Activated naive CD8-positive, alpha-beta T cell treated with anti-CD3 and anti-CD28 coated beads for 36 hours (primary cell): Measurements from ENCODE around the gene PSG2. TPM values are rescaled to one million over a fixed set of nuclear protein-coding genes. Genes with fewer than 3 reads are reported as not detected.
A peak's percentile ranks its signal among the peaks of the same experiment; 100 is the strongest.
"Not testable (repeated sequence)": the region's sequence is repeated elsewhere in the genome, so short reads cannot be mapped to it uniquely, and the experiment has no call there.

Experiments used
- DNase-seq: peaks from one replicate; pipeline ENCODE4 v3.0.0; 2021
- H3K27ac Mint-ChIP-seq: one replicate; pipeline ENCODE4 v1.8.0; 2022; ENCODE audit warnings: mild to moderate bottlenecking, moderate library complexity, mixed read lengths
- H3K27me3 Mint-ChIP-seq: one replicate; pipeline ENCODE4 v1.8.0; 2022; ENCODE audit warnings: mild to moderate bottlenecking, mixed read lengths
- H3K36me3 Mint-ChIP-seq: one replicate; pipeline ENCODE4 v1.8.0; 2021; ENCODE audit warnings: mild to moderate bottlenecking, mixed read lengths
- H3K4me1 Mint-ChIP-seq: one replicate; pipeline ENCODE4 v1.8.0; 2021; ENCODE audit warnings: mixed read lengths
- H3K4me3 Mint-ChIP-seq: one replicate; pipeline ENCODE4 v1.8.0; 2022; ENCODE audit warnings: mild to moderate bottlenecking, moderate library complexity, mixed read lengths
- H3K9me3 Mint-ChIP-seq: one replicate; pipeline ENCODE4 v1.8.0; 2022; ENCODE audit warnings: mixed read lengths
- total RNA-seq, 2 experiments: library from RNA; stranded (reverse); gene quantifications; one replicate each; pipeline ENCODE4 v1.2.3, GENCODE V29; 2021

PSG2 gene
- total RNA-seq, 2 experiments from 2014 or later, result not detected

DNA sequence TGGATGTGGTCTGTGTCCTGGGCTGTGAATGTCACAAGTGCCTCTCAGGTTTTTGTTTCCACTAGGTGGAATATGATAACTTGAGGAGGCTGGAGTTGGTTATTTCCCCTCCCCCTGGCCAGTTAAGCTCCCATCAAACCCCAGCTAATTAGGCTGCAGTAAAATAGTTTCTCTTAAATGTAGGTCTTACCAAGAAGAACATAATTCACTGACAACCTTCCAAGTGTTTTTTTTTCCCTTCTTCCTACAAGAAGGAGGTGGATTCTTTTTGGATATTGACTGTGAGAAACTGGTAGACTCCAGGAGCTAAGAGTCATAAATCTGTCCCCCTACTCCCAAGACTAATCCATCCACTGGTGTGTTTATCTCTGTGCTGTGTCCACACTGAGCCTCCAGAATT is 15.9 kb upstream of the PSG2 start:
- H3K27ac Mint-ChIP-seq, H3K36me3 Mint-ChIP-seq, DNase-seq, H3K4me1 Mint-ChIP-seq, H3K4me3 Mint-ChIP-seq: not testable (repeated sequence)
- Mint-ChIP-seq H3K9me3 (peaks cover 11% of the 10 kb centered on the region), H3K27me3 (peaks cover 12% of the 10 kb centered on the region)

- H3K27ac Mint-ChIP-seq, H3K36me3 Mint-ChIP-seq, H3K4me1 Mint-ChIP-seq, H3K9me3 Mint-ChIP-seq, H3K4me3 Mint-ChIP-seq: not testable (repeated sequence)
- DNase-seq, result peak; percentile 12
- H3K27me3 Mint-ChIP-seq, result peaks cover 36% of the 10 kb centered on the region
Measured at GRCh38 chr19:43087702-43088340, 5.3 kb upstream of the PSG2 start.

GRCh38 chr19:43085796-43086530 is 3.5 kb upstream of the PSG2 start:
- DNase-seq, H3K4me3 Mint-ChIP-seq, H3K9me3 Mint-ChIP-seq, H3K27ac Mint-ChIP-seq, H3K4me1 Mint-ChIP-seq, H3K36me3 Mint-ChIP-seq: not testable (repeated sequence)
- H3K27me3 Mint-ChIP-seq, result peaks cover 36% of the 10 kb centered on the region

DNA sequence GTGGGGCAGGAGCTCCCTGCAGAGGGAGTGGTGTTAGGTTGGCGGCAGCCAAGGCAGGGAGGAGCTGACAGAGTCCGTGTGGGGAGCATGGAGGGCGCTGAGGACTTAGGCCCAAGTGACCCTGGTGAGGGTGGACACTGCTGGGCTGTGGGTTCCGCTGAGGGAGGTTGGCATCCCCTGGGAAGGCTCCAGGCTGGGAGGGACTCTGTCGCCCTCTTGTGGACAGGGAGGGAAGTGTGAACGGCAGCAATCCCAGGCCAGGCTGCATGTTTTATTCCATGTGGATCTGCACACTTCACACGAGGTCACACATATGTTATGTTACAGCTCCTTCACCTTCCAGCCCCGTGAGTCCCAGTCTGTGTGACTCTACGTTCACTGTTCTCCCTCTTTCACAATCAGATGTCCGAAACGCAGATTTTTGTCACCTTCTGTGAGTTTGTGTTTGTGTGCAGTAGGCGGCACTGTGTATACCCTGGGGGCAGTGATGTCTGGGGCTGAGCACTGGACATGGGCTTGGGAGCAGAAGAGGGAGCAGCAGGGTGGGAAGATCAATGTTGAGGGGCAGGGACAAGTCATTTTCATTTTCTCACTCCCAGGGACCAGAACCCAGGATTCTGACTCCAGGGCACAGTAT is 1.8 kb upstream of the PSG2 start:
- H3K36me3 Mint-ChIP-seq, H3K4me3 Mint-ChIP-seq, H3K4me1 Mint-ChIP-seq, H3K27ac Mint-ChIP-seq, H3K9me3 Mint-ChIP-seq: not testable (repeated sequence)
- H3K27me3 Mint-ChIP-seq, result peaks cover 34% of the 10 kb centered on the region
- DNase-seq, result peak; percentile 10

DNA sequence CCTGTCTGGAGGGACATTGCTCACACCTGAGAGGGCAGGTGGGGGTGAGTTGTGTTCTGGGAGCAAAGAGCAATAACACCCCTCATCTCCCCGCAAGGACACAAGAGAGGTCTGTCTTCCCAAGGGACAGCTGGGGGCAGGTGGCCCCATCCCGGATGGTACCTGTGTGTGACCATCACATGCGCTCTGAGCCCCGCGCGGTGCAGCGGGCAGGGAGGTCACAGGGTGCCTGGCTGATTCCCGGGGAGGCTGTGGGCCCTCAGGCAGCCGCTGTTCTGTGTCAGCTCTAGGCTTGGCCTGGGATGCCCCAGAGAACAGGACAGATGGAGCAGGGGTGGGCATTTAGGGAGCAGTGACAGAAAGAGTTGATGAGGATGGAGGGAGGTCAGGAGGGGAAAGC is 1.2 kb upstream of the PSG2 start:
- not testable (repeated sequence) for H3K9me3 Mint-ChIP-seq, H3K36me3 Mint-ChIP-seq, H3K27ac Mint-ChIP-seq, H3K4me1 Mint-ChIP-seq, H3K4me3 Mint-ChIP-seq, DNase-seq
- H3K27me3 Mint-ChIP-seq, result peaks cover 31% of the 10 kb centered on the region

DNA sequence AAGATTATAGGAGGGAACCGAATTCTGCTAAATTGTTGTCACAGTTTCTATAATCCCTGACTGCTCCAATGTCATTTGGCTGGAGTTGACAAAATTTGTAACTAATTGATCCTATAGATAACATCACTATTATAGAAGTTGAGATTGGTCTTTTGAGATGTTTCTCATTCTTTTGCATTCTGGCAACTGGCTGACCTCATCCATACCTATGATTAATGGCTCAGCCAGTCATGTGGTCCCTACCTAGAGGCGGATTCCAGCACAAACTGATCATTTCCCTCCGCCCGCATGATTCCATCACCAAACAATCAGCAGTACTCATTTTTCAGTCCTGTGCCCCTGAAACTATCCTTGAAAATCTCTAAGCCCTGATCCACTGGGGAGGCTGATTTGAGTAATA is 4.2 kb downstream of the PSG2 start:
- no peak for DNase-seq
- no peak overlapping the region for H3K27ac Mint-ChIP-seq
- H3K4me1 Mint-ChIP-seq, result no peaks in the 10 kb centered on the region
- no peak overlapping the region for H3K4me3 Mint-ChIP-seq
- H3K36me3 Mint-ChIP-seq, result no peaks in the 10 kb centered on the region
- peaks cover 7% of the 10 kb centered on the region for H3K27me3 Mint-ChIP-seq
- no peaks in the 10 kb centered on the region for H3K9me3 Mint-ChIP-seq

GRCh38 chr19:43077881-43078280 is 4.6 kb downstream of the PSG2 start:
- H3K4me1 Mint-ChIP-seq, H3K9me3 Mint-ChIP-seq, H3K36me3 Mint-ChIP-seq, H3K27ac Mint-ChIP-seq, H3K4me3 Mint-ChIP-seq, DNase-seq, H3K27me3 Mint-ChIP-seq: not testable (repeated sequence)

DNA sequence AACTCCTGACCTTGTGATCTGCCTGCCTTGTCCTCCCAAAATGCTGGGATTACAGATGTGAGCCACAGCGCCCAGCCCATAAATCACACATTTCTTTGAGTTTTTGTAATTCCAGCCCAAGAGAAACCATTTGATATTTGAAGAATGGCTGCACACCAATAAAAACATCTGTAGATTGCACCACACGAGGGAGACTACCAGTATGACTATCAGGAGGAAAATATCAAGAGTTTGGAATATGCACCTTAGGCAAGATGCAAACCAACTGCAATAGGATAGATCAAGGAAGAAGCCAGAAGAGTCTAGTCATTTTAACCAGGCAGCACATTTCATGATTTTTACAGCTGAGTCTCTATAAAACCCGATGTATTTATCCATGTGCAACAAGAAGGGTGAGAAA is 20.1 kb downstream of the PSG2 start:
- not testable (repeated sequence) for H3K4me1 Mint-ChIP-seq, DNase-seq, H3K4me3 Mint-ChIP-seq, H3K36me3 Mint-ChIP-seq, H3K9me3 Mint-ChIP-seq, H3K27ac Mint-ChIP-seq
- peaks cover 23% of the 10 kb centered on the region for H3K27me3 Mint-ChIP-seq

GRCh38 chr19:43061326-43061725 is 21.2 kb downstream of the PSG2 start:
- not testable (repeated sequence) for H3K9me3 Mint-ChIP-seq, H3K27ac Mint-ChIP-seq, H3K4me1 Mint-ChIP-seq, H3K4me3 Mint-ChIP-seq, H3K36me3 Mint-ChIP-seq, DNase-seq
- H3K27me3 Mint-ChIP-seq, result peaks cover 26% of the 10 kb centered on the region

DNA sequence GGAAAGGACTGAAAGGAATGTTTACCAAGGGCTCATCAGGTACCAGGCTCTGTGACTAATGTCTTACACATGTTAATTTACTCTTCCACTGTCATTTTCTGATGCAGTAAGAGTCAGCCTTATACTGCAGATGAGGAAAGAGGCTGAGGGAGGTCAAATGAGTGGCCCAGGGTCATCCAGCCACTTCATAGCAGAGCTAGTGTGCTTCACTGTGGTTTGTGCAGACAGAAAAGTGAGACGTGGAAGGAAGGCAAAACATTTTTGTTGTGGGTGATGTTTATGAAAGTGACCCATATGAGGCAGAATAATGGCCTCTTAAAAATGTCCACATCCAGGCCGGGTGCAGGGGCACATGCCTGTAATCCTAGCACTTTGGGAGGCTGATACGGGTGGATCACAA is 22.2 kb downstream of the PSG2 start:
- not testable (repeated sequence) for H3K27ac Mint-ChIP-seq, H3K4me3 Mint-ChIP-seq, H3K4me1 Mint-ChIP-seq, H3K9me3 Mint-ChIP-seq, H3K36me3 Mint-ChIP-seq, DNase-seq
- peaks cover 19% of the 10 kb centered on the region for H3K27me3 Mint-ChIP-seq

GRCh38 chr19:43059482-43059881 is 23.0 kb downstream of the PSG2 start:
- Mint-ChIP-seq H3K27me3 (peaks cover 19% of the 10 kb centered on the region), H3K9me3 (peaks cover 14% of the 10 kb centered on the region)
- not testable (repeated sequence) for H3K36me3 Mint-ChIP-seq, DNase-seq, H3K4me1 Mint-ChIP-seq, H3K4me3 Mint-ChIP-seq, H3K27ac Mint-ChIP-seq

DNA sequence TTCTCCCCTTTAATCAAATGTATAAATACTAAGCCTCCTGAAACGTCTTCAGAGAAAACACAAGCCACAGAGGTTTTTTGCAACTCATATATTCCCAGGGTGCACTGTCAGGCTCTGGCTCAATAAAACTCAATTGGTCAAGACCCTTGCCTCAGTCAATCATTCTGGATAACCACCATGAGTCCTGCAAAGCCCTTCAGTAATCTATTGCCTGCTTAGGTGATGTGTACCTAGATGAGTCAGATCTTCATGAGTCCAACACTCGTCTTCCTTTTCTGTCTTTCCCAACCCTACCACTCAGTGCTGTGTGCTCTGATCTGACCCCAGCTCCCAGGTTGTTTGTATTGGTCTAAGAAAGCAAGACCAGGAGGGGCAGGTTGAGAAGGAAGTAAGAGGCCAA is 24.1 kb downstream of the PSG2 start:
- Mint-ChIP-seq H3K27me3 (peaks cover 19% of the 10 kb centered on the region), H3K9me3 (peaks cover 18% of the 10 kb centered on the region)
- not testable (repeated sequence) for H3K4me3 Mint-ChIP-seq, H3K36me3 Mint-ChIP-seq, DNase-seq, H3K4me1 Mint-ChIP-seq, H3K27ac Mint-ChIP-seq

DNA sequence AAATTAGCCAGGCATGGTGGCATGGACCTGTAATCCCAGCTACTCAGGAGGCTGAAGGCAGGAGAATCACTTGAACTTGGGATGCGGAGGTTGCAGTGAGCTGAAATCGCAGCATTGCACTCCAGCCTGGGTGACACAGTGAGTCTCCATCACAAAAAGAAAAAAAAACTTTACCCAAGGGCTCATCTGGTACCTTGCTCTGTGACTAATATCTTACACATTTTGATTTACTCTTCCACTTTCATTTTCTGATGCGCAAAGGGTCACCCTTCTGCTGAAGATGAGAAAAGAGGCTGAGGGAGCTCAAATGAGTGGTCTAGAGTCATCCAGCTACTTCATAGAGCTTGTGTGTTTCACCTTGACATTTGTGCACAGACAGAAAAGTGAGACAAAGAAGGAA is 34.5 kb downstream of the PSG2 start:
- H3K4me3 Mint-ChIP-seq, H3K9me3 Mint-ChIP-seq, H3K36me3 Mint-ChIP-seq, H3K27ac Mint-ChIP-seq, H3K4me1 Mint-ChIP-seq, DNase-seq: not testable (repeated sequence)
- H3K27me3 Mint-ChIP-seq, result peaks cover 28% of the 10 kb centered on the region

GRCh38 chr19:43046578-43046977 is 35.9 kb downstream of the PSG2 start:
- not testable (repeated sequence) for H3K4me3 Mint-ChIP-seq, DNase-seq, H3K9me3 Mint-ChIP-seq

GRCh38 chr19:43043492-43044180 is 38.9 kb downstream of the PSG2 start:
- not testable (repeated sequence) for H3K4me3 Mint-ChIP-seq, H3K9me3 Mint-ChIP-seq
- peaks cover 31% of the 10 kb centered on the region for H3K27me3 Mint-ChIP-seq

More at GRCh38 chr19:43046578-43046977, 35.9 kb downstream of the PSG2 start:
- not testable (repeated sequence) for H3K4me1 Mint-ChIP-seq, H3K36me3 Mint-ChIP-seq, H3K27ac Mint-ChIP-seq
- H3K27me3 Mint-ChIP-seq, result peaks cover 30% of the 10 kb centered on the region

More at GRCh38 chr19:43043492-43044180, 38.9 kb downstream of the PSG2 start:
- H3K27ac Mint-ChIP-seq, H3K36me3 Mint-ChIP-seq, H3K4me1 Mint-ChIP-seq, DNase-seq: not testable (repeated sequence)
